GM06990 (cell line): ENCODE results near the gene UBE2K.
"Not testable (repeated sequence)": the region's sequence is repeated elsewhere in the genome, so short reads cannot be mapped to it uniquely, and the experiment has no call there.

ENCODE experiments used
- DNase-seq: peaks from one replicate; pipeline ENCODE4 v3.0.0-alpha.2; 2011; ENCODE audit not compliant: insufficient read length; ENCODE audit errors: extremely low read depth
- H3K27me3 ChIP-seq: replicated peaks from 2 replicates; pipeline ENCODE4 v1.6.0; 2011; ENCODE audit warnings: low read length; ENCODE audit not compliant: control insufficient read depth, insufficient read depth
- H3K36me3 ChIP-seq: 2 replicates; pipeline ENCODE4 v1.5.1; 2011; ENCODE audit warnings: low read length; ENCODE audit not compliant: control insufficient read depth, insufficient read depth
- H3K4me3 ChIP-seq: replicated peaks from 2 replicates; pipeline ENCODE4 v1.5.1; 2011; ENCODE audit warnings: low read depth, mild to moderate bottlenecking, control low read depth, low read length
- TF ChIP-seq, protein P1 (sequence below): IDR thresholded peaks from 2 replicates; pipeline ENCODE4 v1.5.1; 2011; ENCODE audit warnings: low read length, control low read depth, mild to moderate bottlenecking, inconsistent platforms; ENCODE audit not compliant: insufficient read depth, poor library complexity, severe bottlenecking

The UBE2K gene

DNA sequence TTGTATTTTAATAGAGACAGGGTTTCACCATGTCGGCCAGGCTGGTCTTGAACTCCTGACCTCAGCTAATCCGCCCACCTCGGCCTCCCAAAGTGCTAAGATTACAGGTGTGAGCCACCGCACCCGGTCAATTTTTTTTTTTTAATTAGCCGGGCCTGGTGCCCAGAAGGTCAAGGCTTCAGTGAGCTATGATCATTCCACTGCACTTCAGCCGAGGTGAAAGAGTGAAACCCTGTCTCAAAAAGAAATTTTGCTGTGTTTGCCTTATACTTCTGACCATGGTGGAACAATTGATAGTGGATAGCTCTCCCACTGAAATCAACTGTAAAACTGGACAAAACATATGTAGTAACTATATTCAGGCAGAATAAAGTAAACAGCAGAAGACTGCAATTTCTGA is 35.3 kb upstream of the UBE2K start:
- H3K36me3 ChIP-seq, result no peaks in the 10 kb centered on the region
- H3K4me3 ChIP-seq, result no peak overlapping the region
- DNase-seq, result no peak
- TF ChIP-seq, protein P1, sequence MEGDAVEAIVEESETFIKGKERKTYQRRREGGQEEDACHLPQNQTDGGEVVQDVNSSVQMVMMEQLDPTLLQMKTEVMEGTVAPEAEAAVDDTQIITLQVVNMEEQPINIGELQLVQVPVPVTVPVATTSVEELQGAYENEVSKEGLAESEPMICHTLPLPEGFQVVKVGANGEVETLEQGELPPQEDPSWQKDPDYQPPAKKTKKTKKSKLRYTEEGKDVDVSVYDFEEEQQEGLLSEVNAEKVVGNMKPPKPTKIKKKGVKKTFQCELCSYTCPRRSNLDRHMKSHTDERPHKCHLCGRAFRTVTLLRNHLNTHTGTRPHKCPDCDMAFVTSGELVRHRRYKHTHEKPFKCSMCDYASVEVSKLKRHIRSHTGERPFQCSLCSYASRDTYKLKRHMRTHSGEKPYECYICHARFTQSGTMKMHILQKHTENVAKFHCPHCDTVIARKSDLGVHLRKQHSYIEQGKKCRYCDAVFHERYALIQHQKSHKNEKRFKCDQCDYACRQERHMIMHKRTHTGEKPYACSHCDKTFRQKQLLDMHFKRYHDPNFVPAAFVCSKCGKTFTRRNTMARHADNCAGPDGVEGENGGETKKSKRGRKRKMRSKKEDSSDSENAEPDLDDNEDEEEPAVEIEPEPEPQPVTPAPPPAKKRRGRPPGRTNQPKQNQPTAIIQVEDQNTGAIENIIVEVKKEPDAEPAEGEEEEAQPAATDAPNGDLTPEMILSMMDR, result no peak
- no peaks in the 10 kb centered on the region for H3K27me3 ChIP-seq

DNA sequence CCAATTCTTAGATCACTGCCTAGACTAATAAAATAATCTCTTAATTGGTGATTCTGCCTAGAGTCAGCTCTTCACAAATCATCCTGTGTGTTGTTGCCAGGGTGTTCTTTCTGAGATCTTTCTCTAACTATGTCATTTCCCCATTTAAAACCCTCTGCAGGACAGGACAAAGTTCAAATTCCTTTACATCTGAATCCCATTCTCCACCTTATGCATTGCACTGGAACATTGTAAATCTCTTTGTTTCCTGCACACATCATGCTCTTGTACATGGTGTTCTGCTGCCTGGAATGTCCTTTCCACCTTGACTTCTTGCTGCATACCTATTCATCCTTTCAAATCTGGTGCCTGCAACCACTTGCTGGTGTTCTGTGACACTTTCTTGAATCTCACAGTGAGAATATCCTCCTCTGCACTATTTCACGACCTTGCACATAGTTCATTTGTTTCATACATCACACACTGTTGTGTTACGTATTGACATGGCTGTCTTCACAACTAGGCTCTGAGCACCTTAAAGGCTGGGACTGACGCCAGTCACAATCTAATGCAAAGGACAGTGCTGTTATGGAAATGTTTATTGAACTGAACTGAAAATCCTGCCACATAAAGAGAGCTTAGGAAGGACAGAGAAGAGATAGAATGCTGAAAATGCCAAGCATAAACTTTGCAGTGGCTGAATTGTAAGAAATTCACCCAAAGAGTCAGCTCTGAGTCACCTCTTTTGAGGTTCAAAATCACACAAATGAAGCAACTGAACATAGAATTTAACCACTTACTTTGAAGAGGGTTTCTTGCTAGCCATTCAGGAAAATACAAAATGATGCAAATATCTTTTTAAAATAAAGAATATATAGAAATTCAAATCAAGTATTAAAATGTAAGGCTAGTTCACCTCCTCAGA is 32.9 kb upstream of the UBE2K start:
- TF ChIP-seq, protein P1, result no peak
- no peaks in the 10 kb centered on the region for H3K36me3 ChIP-seq
- DNase-seq, result no peak
- H3K4me3 ChIP-seq, result no peak overlapping the region
- no peaks in the 10 kb centered on the region for H3K27me3 ChIP-seq

DNA sequence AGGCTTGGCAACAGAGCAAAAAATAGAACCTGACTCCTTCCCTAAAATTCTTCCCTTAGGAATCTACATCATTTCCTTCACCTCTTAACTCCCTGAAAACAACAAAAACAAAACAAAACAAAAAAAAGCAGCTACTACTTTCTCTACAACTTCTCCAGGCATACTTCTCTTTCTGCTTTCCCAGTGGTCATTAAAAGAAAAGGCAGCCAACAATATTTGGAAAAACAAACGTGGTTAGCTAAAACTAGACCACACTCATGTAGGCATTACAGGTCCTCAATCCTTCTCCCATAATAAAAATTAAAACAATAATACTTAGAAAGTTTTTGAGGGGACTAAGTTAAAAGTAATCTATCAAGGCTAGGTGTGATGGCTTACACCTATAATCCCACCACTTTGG is 30.2 kb upstream of the UBE2K start:
- DNase-seq, result no peak
- Histone ChIP-seq H3K36me3 (no peaks in the 10 kb centered on the region), H3K27me3 (no peaks in the 10 kb centered on the region), H3K4me3 (no peak overlapping the region)
- TF ChIP-seq, protein P1, result no peak

DNA sequence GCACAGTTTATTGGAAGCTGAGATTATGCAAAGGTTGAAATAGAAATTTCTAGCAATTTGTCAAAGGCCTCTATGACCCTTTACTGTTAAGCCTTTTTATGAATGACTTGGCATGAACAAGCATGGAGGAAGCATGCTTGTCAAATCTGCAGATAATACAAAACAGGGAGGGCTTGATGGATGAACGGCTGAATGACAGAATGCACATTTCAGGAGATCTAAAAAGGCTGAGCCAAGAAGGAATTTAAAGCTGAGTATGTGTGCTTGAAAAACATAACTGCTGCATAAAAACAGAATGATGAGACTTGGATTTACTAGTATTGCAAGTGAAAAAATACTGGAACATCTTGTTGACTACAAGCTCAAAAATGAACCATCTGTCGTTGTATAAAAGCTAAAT is 29.0 kb upstream of the UBE2K start:
- TF ChIP-seq, protein P1, result no peak
- Histone ChIP-seq H3K36me3 (no peaks in the 10 kb centered on the region), H3K4me3 (no peak overlapping the region), H3K27me3 (no peaks in the 10 kb centered on the region)
- no peak for DNase-seq

DNA sequence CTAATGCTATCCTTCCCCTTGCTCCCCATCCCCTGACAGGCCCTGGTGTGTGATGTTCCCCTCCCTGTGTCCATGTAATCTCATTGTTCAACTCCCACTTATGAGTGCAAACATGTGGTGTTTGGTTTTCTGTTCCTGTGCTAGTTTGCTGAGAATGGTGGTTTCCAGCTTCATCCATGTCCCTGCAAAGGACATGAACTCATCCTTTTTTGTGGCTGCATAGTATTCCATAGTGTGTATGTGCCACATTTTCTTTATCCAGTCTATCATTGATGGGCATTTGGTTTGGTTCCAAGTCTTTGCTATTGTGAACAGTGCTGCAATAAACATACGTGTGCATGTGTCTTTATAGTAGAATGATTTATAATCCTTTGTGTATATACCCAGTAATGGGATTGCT is 27.6 kb upstream of the UBE2K start:
- not testable (repeated sequence) for H3K4me3 ChIP-seq, DNase-seq, H3K36me3 ChIP-seq, H3K27me3 ChIP-seq

DNA sequence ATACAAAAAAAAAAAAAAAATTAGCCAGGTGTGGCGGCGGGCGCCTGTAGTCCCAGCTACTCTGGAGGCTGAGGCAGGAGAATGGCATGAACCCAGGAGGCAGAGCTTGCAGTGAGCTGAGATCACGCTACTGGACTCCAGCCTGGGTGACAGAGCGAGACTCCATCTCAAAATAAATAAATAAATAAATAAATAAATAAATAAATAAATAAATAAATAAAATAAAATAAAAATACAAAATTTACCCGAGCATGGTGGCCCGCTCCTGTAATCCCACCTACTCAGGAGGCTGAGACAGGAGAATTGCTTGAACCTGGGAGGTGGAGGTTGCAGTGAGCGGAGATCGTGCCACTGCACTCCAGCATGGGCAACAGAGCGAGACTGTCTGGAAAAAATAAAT is 22.3 kb upstream of the UBE2K start:
- H3K27me3 ChIP-seq, H3K36me3 ChIP-seq, H3K4me3 ChIP-seq, DNase-seq: not testable (repeated sequence)

DNA sequence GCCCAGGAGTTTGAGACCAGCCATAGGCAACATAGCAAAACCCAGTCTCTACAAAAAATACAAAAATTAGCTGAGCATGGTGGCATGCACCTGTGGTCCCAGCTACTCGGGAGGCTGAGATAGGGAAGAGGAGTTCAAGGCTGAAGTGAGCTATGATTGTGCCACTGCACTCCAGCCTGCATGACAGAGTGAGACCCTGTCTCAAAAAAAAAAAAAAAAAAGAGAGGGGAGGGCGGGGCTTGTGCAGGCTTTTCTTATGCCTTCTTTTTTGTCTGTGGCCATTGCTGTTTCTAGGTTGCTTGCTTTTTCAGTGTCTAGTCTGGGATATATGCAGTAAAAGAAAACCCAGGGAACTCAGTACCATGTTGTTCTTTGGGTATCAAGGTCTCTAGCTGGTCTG is 16.9 kb upstream of the UBE2K start:
- not testable (repeated sequence) for DNase-seq, H3K4me3 ChIP-seq, H3K27me3 ChIP-seq, H3K36me3 ChIP-seq
